ENCODE results near the gene BAZ2B. TPM values are rescaled to one million over a fixed set of nuclear protein-coding genes. Genes with fewer than 3 reads are reported as not detected.

BAZ2B gene
- total RNA-seq, 1 experiment from 2014 or later: 19.9 TPM

DNA sequence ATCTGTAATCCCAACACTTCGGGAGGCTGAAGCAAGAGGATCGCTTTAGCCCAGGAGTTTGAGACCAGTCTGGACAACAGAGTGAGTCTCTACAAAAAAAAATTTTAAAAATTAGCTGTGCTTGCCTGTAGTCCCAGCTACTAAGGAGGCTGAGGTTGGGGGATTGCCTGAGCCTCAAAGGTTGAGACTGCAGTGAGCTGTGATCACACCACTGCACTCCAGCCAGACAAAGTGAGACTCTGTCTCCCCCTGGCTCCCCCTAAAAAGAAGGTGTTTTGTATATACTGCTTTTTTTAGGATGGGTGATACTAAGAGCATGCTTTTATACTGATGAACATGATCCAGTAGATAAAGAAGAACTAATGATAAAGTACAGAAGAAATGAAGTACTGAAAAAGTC, 145.0 kb downstream of the BAZ2B start:
- Histone ChIP-seq H3K9ac (ENCODE audit: low read length) (no peak overlapping the region), H3K27me3 (ENCODE audit: insufficient read depth, low read length) (no peaks in the 10 kb centered on the region), H3K9me3 (ENCODE audit: control insufficient read depth in 1 of 2, insufficient read depth in 1 of 2, low read depth in 1 of 2, low read length in 2 of 2) (0 out of 4 replicates have a peak, but pooled peaks cover 0 to 3% of the 10 kb centered on the region in 2 experiments), H3K4me2 (ENCODE audit: low read length) (no peak overlapping the region), H2AFZ (ENCODE audit: low read depth, low read length, poor library complexity, severe bottlenecking) (no peak overlapping the region), H4K20me1 (ENCODE audit: insufficient read depth) (no peaks in the 10 kb centered on the region), H3K4me1 (ENCODE audit: control insufficient read depth in 1 of 2, insufficient read depth in 2 of 2, low read length in 2 of 2) (no peaks in the 10 kb centered on the region), H3K4me3 (replicated peaks in 1 of 2; ENCODE audit: low read depth in 1 of 2, low read length in 2 of 2) (no peak overlapping the region), H3K9me2 (ENCODE audit: insufficient read depth) (no peaks in the 10 kb centered on the region), H3K79me2 (ENCODE audit: insufficient read depth, low read length) (no peaks in the 10 kb centered on the region), H3K36me3 (ENCODE audit: control insufficient read depth in 1 of 2, insufficient read depth in 2 of 2, low read length in 2 of 2) (no peaks in the 10 kb centered on the region), H3K27ac (ENCODE audit: low read depth, low read length) (no peak overlapping the region)
- no TSS peak for BruUV-seq (replicated peaks)
- DNase-seq (ENCODE audit: low read depth, low spot score) (no peak), ATAC-seq (no peak)
- intact Hi-C loops (cut with micrococcal nuclease): no loop called here
- RAD21 ChIA-PET (ENCODE audit: low non-redundant PET in 1 of 2, low total read pairs in 2 of 2, uncharacterized antibody in 2 of 2, unreplicated experiment in 2 of 2): no interaction called here
- POLR2A ChIA-PET: no interaction called here
- CTCF ChIA-PET: no interaction called here
- TF ChIP-seq ZBTB33 (IDR thresholded peaks at IDR 0.05; ENCODE audit: extremely low read depth, insufficient replicate concordance, low read length) (no peak), ZNF274 (IDR thresholded peaks at IDR 0.05; ENCODE audit: low read depth, low read length) (no peak), EZH2 (IDR thresholded peaks at IDR 0.05) (no peak), CBX3 (IDR thresholded peaks at IDR 0.05; ENCODE audit: low read depth) (no peak), JUND (IDR thresholded peaks at IDR 0.05) (no peak), CTCF (IDR thresholded peaks at IDR 0.05 in 2 of 3, conservative IDR thresholded peaks at IDR 0.05 in 1 of 3; ENCODE audit: borderline replicate concordance in 1 of 3, insufficient read depth in 1 of 3, low read depth in 2 of 3, low read length in 2 of 3) (no peak), EGR1 (IDR thresholded peaks at IDR 0.05; ENCODE audit: low read depth) (no peak), SP1 (IDR thresholded peaks at IDR 0.05; ENCODE audit: low read depth) (no peak)
- TF ChIP-seq, protein P1, sequence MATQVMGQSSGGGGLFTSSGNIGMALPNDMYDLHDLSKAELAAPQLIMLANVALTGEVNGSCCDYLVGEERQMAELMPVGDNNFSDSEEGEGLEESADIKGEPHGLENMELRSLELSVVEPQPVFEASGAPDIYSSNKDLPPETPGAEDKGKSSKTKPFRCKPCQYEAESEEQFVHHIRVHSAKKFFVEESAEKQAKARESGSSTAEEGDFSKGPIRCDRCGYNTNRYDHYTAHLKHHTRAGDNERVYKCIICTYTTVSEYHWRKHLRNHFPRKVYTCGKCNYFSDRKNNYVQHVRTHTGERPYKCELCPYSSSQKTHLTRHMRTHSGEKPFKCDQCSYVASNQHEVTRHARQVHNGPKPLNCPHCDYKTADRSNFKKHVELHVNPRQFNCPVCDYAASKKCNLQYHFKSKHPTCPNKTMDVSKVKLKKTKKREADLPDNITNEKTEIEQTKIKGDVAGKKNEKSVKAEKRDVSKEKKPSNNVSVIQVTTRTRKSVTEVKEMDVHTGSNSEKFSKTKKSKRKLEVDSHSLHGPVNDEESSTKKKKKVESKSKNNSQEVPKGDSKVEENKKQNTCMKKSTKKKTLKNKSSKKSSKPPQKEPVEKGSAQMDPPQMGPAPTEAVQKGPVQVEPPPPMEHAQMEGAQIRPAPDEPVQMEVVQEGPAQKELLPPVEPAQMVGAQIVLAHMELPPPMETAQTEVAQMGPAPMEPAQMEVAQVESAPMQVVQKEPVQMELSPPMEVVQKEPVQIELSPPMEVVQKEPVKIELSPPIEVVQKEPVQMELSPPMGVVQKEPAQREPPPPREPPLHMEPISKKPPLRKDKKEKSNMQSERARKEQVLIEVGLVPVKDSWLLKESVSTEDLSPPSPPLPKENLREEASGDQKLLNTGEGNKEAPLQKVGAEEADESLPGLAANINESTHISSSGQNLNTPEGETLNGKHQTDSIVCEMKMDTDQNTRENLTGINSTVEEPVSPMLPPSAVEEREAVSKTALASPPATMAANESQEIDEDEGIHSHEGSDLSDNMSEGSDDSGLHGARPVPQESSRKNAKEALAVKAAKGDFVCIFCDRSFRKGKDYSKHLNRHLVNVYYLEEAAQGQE (IDR thresholded peaks at IDR 0.05; ENCODE audit: low read depth): no peak
